Left lung (tissue), 10 donors: Measurements from ENCODE around the gene MEIS3. TPM values are rescaled to one million over a fixed set of nuclear protein-coding genes. Genes with fewer than 3 reads are reported as not detected.

Source experiments
- ATAC-seq: fragments of 200-7000 bp; cut with Tn5 transposase; one replicate; pipeline ENCODE4 v1.9.1; 2020; ENCODE audit warnings: moderate library complexity
- DNase-seq, 4 donors: peaks; one replicate each; pipeline ENCODE4 v3.0.0-alpha.2; 2013 to 2020
- H3K27ac ChIP-seq, 2 donors: fragments of 200-600 bp; sonication (generic) in 1 of 2; one replicate each; pipeline versions ENCODE4 v1.5.0 to v1.8.0; 2020 to 2021
- H3K27me3 ChIP-seq, 2 donors: fragments of 200-600 bp; sonication (generic) in 1 of 2; one replicate each; pipeline versions ENCODE4 v1.5.0 to v1.8.0; 2020 to 2021
- H3K36me3 ChIP-seq, 2 donors: fragments of 200-600 bp; sonication (generic) in 1 of 2; one replicate each; pipeline versions ENCODE4 v1.5.0 to v1.8.0; 2020 to 2021
- H3K4me1 ChIP-seq, 2 donors: fragments of 200-600 bp; one replicate each; pipeline ENCODE4 v1.8.0; 2021
- H3K4me3 ChIP-seq, 2 donors: fragments of 200-600 bp; sonication (generic) in 1 of 2; one replicate each; pipeline versions ENCODE4 v1.5.0 to v1.8.0; 2020 to 2021; ENCODE audit warnings: mild to moderate bottlenecking in 1 of 2
- H3K9me3 ChIP-seq, 2 donors: fragments of 200-600 bp; sonication (generic) in 1 of 2; one replicate each; pipeline versions ENCODE4 v1.5.0 to v1.8.0; 2020 to 2021
- CTCF ChIP-seq, 2 donors: fragments of 200-600 bp; sonication (generic) in 1 of 2; IDR thresholded peaks; one replicate each; pipeline versions ENCODE4 v1.5.0 to v1.8.0; 2021; ENCODE audit warnings: antibody characterized with exemption in 2 of 2
- intact Hi-C, 2 donors: fragments of 100-400 bp; cut with DNase I; formaldehyde crosslinking; loops; one replicate each; pipeline versions ENCODE4 v1.11.2 to v1.14.2; 2022
- polyA plus RNA-seq, 6 donors: library from polyadenylated mRNA; unstranded; fragments of 120-200 nt; gene quantifications; one replicate each; pipeline ENCODE4 v1.2.1, GENCODE V29; 2013; ENCODE audit not compliant: insufficient read length in 6 of 6
- total RNA-seq, 2 donors: library from RNA; stranded (reverse); fragmentation: NEBNext Ultra II Directional; extraction: Animal tissue kit (Norgen Biotek cat#: 25700); gene quantifications; one replicate each; pipeline ENCODE4 v1.2.1, GENCODE V29; 2021
- donor health status: DM: no; HTN: yes; CAD: no.
- donor health status: DM: no; HTN: no; CAD: no.

The MEIS3 gene
- total and polyA plus RNA-seq, 8 donors: 6.7 to 30.2 (median 23.8) TPM

DNA sequence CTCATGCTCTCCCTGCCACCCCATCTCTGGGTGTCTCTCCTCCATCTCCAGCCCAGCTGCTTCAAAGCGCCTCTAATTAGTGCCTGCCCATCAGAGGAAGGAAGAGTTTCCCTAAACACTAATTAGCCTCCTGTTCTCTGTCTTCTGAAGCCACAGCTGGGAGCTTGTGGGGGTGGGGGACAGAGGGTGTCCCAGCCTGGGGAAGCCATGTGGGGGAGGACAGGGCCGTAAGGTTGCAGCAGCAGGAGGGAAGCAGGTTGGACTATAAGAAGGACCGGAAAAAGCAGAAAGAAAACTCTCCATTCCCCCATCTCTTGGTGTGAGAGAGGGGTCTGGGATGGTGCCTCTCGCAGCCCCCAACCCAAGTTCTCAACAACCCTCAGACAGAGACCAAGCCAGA is 26.2 kb upstream of the MEIS3 start:
- H3K27ac ChIP-seq: no peak overlapping the region
- ATAC-seq (no peak), DNase-seq (no peak)
- H3K27me3 ChIP-seq: peaks cover 47 to 100% of the 10 kb centered on the region in 2 donors
- no peak overlapping the region for H3K4me3 ChIP-seq
- peaks cover 0 to 3% of the 10 kb centered on the region in 2 donors for H3K9me3 ChIP-seq
- intact Hi-C loops: no loop called here
- H3K4me1 ChIP-seq: peaks cover 4 to 24% of the 10 kb centered on the region in 2 donors
- no peaks in the 10 kb centered on the region for H3K36me3 ChIP-seq
- TF ChIP-seq CTCF (IDR thresholded peaks at IDR 0.05): no peak

DNA sequence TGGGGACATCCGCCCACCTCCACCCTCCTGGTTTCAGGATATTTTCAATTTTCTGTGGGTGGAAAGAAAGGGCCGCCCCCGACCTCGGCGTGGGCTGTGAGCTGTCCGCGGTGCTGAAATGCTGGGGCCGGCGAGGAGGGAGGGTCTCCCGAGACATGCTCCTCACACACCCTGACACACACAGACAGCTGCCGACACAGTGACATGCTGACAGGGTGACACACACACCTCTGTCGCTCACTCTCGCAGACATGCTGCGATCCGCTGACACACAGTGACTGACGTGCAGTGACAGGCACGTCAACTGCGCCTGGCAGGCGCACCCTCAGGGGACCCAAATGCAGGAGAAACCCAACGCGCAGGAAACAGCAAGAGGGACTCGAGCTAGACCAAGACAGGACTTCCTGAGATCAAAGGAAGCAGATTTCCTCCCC is 25.1 kb upstream of the MEIS3 start:
- no peaks in the 10 kb centered on the region for H3K36me3 ChIP-seq
- peaks cover 47 to 89% of the 10 kb centered on the region in 2 donors for H3K27me3 ChIP-seq
- H3K27ac ChIP-seq: no peak overlapping the region
- TF ChIP-seq CTCF (IDR thresholded peaks at IDR 0.05): no peak
- DNase-seq (no peak), ATAC-seq (no peak)
- H3K9me3 ChIP-seq: peaks cover 0 to 3% of the 10 kb centered on the region in 2 donors
- intact Hi-C loops: no loop called here
- peaks cover 4 to 24% of the 10 kb centered on the region in 2 donors for H3K4me1 ChIP-seq
- H3K4me3 ChIP-seq: no peak overlapping the region

GRCh38 chr19:47443331-47443730 is 24.0 kb upstream of the MEIS3 start:
- ATAC-seq (no peak), DNase-seq (no peak)
- TF ChIP-seq CTCF (IDR thresholded peaks at IDR 0.05): no peak
- intact Hi-C loops: no loop called here
- Histone ChIP-seq H3K36me3 (no peaks in the 10 kb centered on the region), H3K9me3 (peaks cover 0 to 3% of the 10 kb centered on the region in 2 donors), H3K27ac (no peak overlapping the region), H3K4me1 (peaks cover 4 to 24% of the 10 kb centered on the region in 2 donors), H3K4me3 (no peak overlapping the region), H3K27me3 (peaks cover 42 to 89% of the 10 kb centered on the region in 2 donors)

GRCh38 chr19:47438793-47439220 is 19.5 kb upstream of the MEIS3 start:
- intact Hi-C loops: loop anchor here (5.0 to 10.0 kb wide), 2 partner anchors 263 to 266 kb away; no protein-coding TSS in a partner anchor
- DNase-seq (no peak), ATAC-seq (no peak)
- TF ChIP-seq CTCF (IDR thresholded peaks at IDR 0.05): no peak
- H3K4me1 ChIP-seq: peaks cover 0 to 3% of the 10 kb centered on the region in 2 donors
- no peaks in the 10 kb centered on the region for H3K9me3 ChIP-seq
- H3K36me3 ChIP-seq: no peaks in the 10 kb centered on the region
- peaks cover 4 to 89% of the 10 kb centered on the region in 2 donors for H3K27me3 ChIP-seq
- H3K27ac ChIP-seq: no peak overlapping the region
- no peak overlapping the region for H3K4me3 ChIP-seq

DNA sequence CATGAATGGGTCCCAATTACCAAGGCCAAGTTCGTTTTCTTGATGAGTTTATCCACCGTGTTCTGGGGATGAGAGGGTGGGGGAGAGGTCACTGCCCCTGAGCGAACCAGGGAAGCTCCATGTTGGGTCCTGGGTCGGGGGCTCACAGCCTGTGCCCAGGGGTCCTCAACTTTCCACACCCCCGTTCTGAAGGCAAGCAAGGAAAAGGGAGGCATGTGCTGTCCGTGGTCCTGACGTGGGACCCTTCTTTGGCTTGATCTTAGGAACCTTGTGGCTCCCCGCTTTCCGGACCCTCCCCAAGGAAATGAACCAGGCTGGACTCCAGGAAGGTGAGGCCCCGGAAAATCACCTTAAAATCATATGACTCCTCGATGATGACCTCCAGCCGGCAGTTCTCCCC is 18.2 kb upstream of the MEIS3 start:
- H3K4me3 ChIP-seq: no peak overlapping the region
- H3K9me3 ChIP-seq: no peaks in the 10 kb centered on the region
- ATAC-seq: no peak
- no peak overlapping the region for H3K27ac ChIP-seq
- H3K4me1 ChIP-seq: peaks cover 0 to 3% of the 10 kb centered on the region in 2 donors
- DNase-seq: no peak
- H3K36me3 ChIP-seq: no peaks in the 10 kb centered on the region
- intact Hi-C loops: loop anchor here (5.0 to 10.0 kb wide), 2 partner anchors 265 to 267 kb away; no protein-coding TSS in a partner anchor
- TF ChIP-seq CTCF (IDR thresholded peaks at IDR 0.05): no peak
- H3K27me3 ChIP-seq: peaks cover 0 to 89% of the 10 kb centered on the region in 2 donors
